Neural progenitor cell (in vitro differentiated cells): ENCODE data around the gene TSSK2. TPM values are rescaled to one million over a fixed set of nuclear protein-coding genes. Genes with fewer than 3 reads are reported as not detected.

Source experiments
- DNase-seq: peaks from one replicate; pipeline ENCODE4 v3.0.0-alpha.2; 2016; ENCODE audit warnings: low spot score
- H2AFZ ChIP-seq: fragments of 200-600 bp; sonication (generic); replicated peaks from 2 replicates; pipeline ENCODE4 v1.6.1; 2016; ENCODE audit warnings: antibody characterized with exemption
- H3F3A ChIP-seq: fragments of 200-600 bp; sonication (generic); 2 replicates; pipeline ENCODE4 v1.6.1; 2016; ENCODE audit warnings: antibody characterized with exemption, low read depth
- H3K27ac ChIP-seq: fragments of 200-600 bp; sonication (generic); 2 replicates; pipeline ENCODE4 v1.5.1; 2016; ENCODE audit warnings: mild to moderate bottlenecking
- H3K27me3 ChIP-seq: fragments of 200-600 bp; sonication (generic); 2 replicates; pipeline ENCODE4 v1.6.1; 2016; ENCODE audit warnings: mild to moderate bottlenecking, moderate library complexity
- H3K36me3 ChIP-seq: fragments of 200-600 bp; sonication (generic); 2 replicates; pipeline ENCODE4 v1.5.1; 2016
- H3K4me1 ChIP-seq: fragments of 200-600 bp; sonication (generic); 2 replicates; pipeline ENCODE4 v1.6.1; 2016; ENCODE audit warnings: mixed run types
- H3K4me2 ChIP-seq: fragments of 200-600 bp; sonication (generic); 2 replicates; pipeline ENCODE4 v1.6.1; 2016
- H3K4me3 ChIP-seq: fragments of 200-600 bp; sonication (generic); 2 replicates; pipeline ENCODE4 v1.5.1; 2016
- H3K79me2 ChIP-seq: fragments of 200-600 bp; sonication (generic); 2 replicates; pipeline ENCODE4 v1.6.1; 2016; ENCODE audit warnings: low read depth
- H3K9ac ChIP-seq: fragments of 200-600 bp; sonication (generic); 2 replicates; pipeline ENCODE4 v1.6.1; 2016
- H3K9me3 ChIP-seq: fragments of 200-600 bp; sonication (generic); 2 replicates; pipeline ENCODE4 v1.5.1; 2016; ENCODE audit warnings: low read depth
- H4K20me1 ChIP-seq: fragments of 200-600 bp; sonication (generic); 2 replicates; pipeline ENCODE4 v1.6.1; 2016; ENCODE audit warnings: low read depth
- H3K27ac Mint-ChIP-seq: 3 replicates; pipeline ENCODE4 v1.8.0; 2021; ENCODE audit warnings: mixed read lengths
- H3K27me3 Mint-ChIP-seq: 2 replicates; pipeline ENCODE4 v1.8.0; 2022; ENCODE audit warnings: low read depth, mild to moderate bottlenecking, inconsistent platforms, moderate library complexity, mixed read lengths; ENCODE audit not compliant: insufficient read depth
- H3K36me3 Mint-ChIP-seq: 3 replicates; pipeline ENCODE4 v1.8.0; 2021; ENCODE audit warnings: mixed read lengths
- H3K4me1 Mint-ChIP-seq: 3 replicates; pipeline ENCODE4 v1.8.0; 2021; ENCODE audit warnings: mixed read lengths
- H3K4me3 Mint-ChIP-seq: 3 replicates; pipeline ENCODE4 v1.8.0; 2021; ENCODE audit warnings: mild to moderate bottlenecking, moderate library complexity, mixed read lengths
- H3K9me3 Mint-ChIP-seq: 3 replicates; pipeline ENCODE4 v1.8.0; 2020; ENCODE audit warnings: mixed read lengths
- CTCF ChIP-seq: fragments of 200-600 bp; sonication (generic); IDR thresholded peaks from 2 replicates; pipeline ENCODE4 v1.5.1; 2017; ENCODE audit warnings: antibody characterized with exemption, mild to moderate bottlenecking
- EZH2 ChIP-seq: fragments of 200-600 bp; sonication (generic); IDR thresholded peaks from 2 replicates; pipeline ENCODE4 v1.6.1; 2017; ENCODE audit warnings: antibody characterized with exemption, mild to moderate bottlenecking, moderate library complexity
- EZH2phosphoT487 ChIP-seq: fragments of 200-600 bp; sonication (generic); IDR thresholded peaks from 2 replicates; pipeline ENCODE4 v1.6.1; 2017; ENCODE audit warnings: antibody characterized with exemption
- total RNA-seq: library from RNA; depleted of rRNA; stranded (reverse); fragments of >200 nt; gene quantifications from 2 replicates; pipeline ENCODE4 v1.2.3, GENCODE V29; 2015; ENCODE audit warnings: low replicate concordance

TSSK2 gene
- total RNA-seq, 1 donor from 2014 or later = not detected

- peaks cover 63% of the 10 kb centered on the region for H3K27me3 Mint-ChIP-seq
- peak overlapping the region; percentile 79 for H2AFZ ChIP-seq
- H3K27me3 ChIP-seq = peaks cover 87% of the 10 kb centered on the region
- H3K9ac ChIP-seq = no peak overlapping the region
- peaks cover 8% of the 10 kb centered on the region for H3K79me2 ChIP-seq
- H3K36me3 ChIP-seq = no peaks in the 10 kb centered on the region
- H3K27ac Mint-ChIP-seq = no peak overlapping the region
- peaks cover 13% of the 10 kb centered on the region for H3K9me3 Mint-ChIP-seq
- no peak overlapping the region for H3K4me3 ChIP-seq
- peaks cover 13% of the 10 kb centered on the region for H4K20me1 ChIP-seq
- H3K4me1 Mint-ChIP-seq = peaks cover 14% of the 10 kb centered on the region
- no peak overlapping the region for H3K4me3 Mint-ChIP-seq
- peaks cover 4% of the 10 kb centered on the region for H3K4me1 ChIP-seq
- H3K36me3 Mint-ChIP-seq = peaks cover 4% of the 10 kb centered on the region
- no peak for TF ChIP-seq CTCF
- no peak for TF ChIP-seq EZH2
- TF ChIP-seq EZH2phosphoT487 = no peak
- H3K27ac ChIP-seq = no peak overlapping the region
- no peak for DNase-seq
- H3K9me3 ChIP-seq = no peaks in the 10 kb centered on the region
- peaks cover 7% of the 10 kb centered on the region for H3F3A ChIP-seq
- H3K4me2 ChIP-seq = no peak overlapping the region
These were observed 17.4 kb downstream of the TSSK2 start for GRCh38 chr22:19148417-19149046.

GRCh38 chr22:19149047-19149883, 18.2 kb downstream of the TSSK2 start:
- H4K20me1 ChIP-seq = peaks cover 10% of the 10 kb centered on the region
- Mint-ChIP-seq H3K9me3 (peaks cover 13% of the 10 kb centered on the region), H3K27ac (no peak overlapping the region), H3K36me3 (peaks cover 4% of the 10 kb centered on the region), H3K4me3 (no peak overlapping the region), H3K27me3 (peaks cover 68% of the 10 kb centered on the region), H3K4me1 (peaks cover 8% of the 10 kb centered on the region)
- TF ChIP-seq EZH2phosphoT487 (peak; percentile 99), CTCF (no peak), EZH2 (peak; percentile 100)
- no peaks in the 10 kb centered on the region for H3K9me3 ChIP-seq
- H3K4me2 ChIP-seq = peak overlapping the region; percentile 51
- peak; percentile 67 for DNase-seq
- no peak overlapping the region for H3K27ac ChIP-seq
- no peak overlapping the region for H3K9ac ChIP-seq
- H3K79me2 ChIP-seq = peaks cover under 1% of the 10 kb centered on the region
- H3K4me1 ChIP-seq = no peaks in the 10 kb centered on the region
- H3K27me3 ChIP-seq = peaks cover 94% of the 10 kb centered on the region
- H3F3A ChIP-seq = peaks cover 7% of the 10 kb centered on the region
- H3K4me3 ChIP-seq = peak overlapping the region; percentile 40
- H3K36me3 ChIP-seq = no peaks in the 10 kb centered on the region
- peak overlapping the region; percentile 79 for H2AFZ ChIP-seq

- peak within 1 kb of the TSS; percentile 79 for H2AFZ ChIP-seq
- H3K4me2 ChIP-seq = peak within 1 kb of the TSS; percentile 51
These were observed 18.9 kb downstream of the TSSK2 start, which contains the start of gene GSC2 for GRCh38 chr22:19149991-19150390. Gene GSC2 (minus strand): TSS chr22:19150292. CDS start chr22:19150283, 9 bp downstream.

More at GRCh38 chr22:19149991-19150390, 18.9 kb downstream of the TSSK2 start, which contains the start of gene GSC2:
- Histone ChIP-seq H3K27me3 (peaks cover 97% of the 10 kb centered on the region), H3F3A (peaks cover 7% of the 10 kb centered on the region), H3K27ac (no peak within 1 kb of the TSS), H3K9ac (no peak within 1 kb of the TSS), H4K20me1 (peaks cover 10% of the 10 kb centered on the region), H3K79me2 (no peaks in the 10 kb centered on the region), H3K9me3 (no peaks in the 10 kb centered on the region), H3K4me1 (no peaks in the 10 kb centered on the region), H3K36me3 (no peaks in the 10 kb centered on the region), H3K4me3 (peak within 1 kb of the TSS; percentile 40)
- peak; percentile 38 for DNase-seq
- TF ChIP-seq EZH2 (no peak), CTCF (no peak), EZH2phosphoT487 (no peak)
- peaks cover 71% of the 10 kb centered on the region for H3K27me3 Mint-ChIP-seq
- H3K4me1 Mint-ChIP-seq = peaks cover 4% of the 10 kb centered on the region
- peaks cover 4% of the 10 kb centered on the region for H3K36me3 Mint-ChIP-seq
- H3K9me3 Mint-ChIP-seq = peaks cover 13% of the 10 kb centered on the region
- H3K27ac Mint-ChIP-seq = no peak within 1 kb of the TSS
- peak within 1 kb of the TSS; percentile 73 for H3K4me3 Mint-ChIP-seq
